GM12878 (cell line): ENCODE data around the gene RCE1. TPM values are rescaled to one million over a fixed set of nuclear protein-coding genes. Genes with fewer than 3 reads are reported as not detected.

ENCODE experiments used
- ATAC-seq: fragments of 200-7000 bp; cut with Tn5 transposase; 3 replicates; pipeline ENCODE4 v1.9.1; 2020; ENCODE audit warnings: mild to moderate bottlenecking, moderate library complexity
- BruUV-seq: library from RNA; stranded (reverse); fragments of 400-500 nt; replicated peaks from 2 replicates; lab custom pipeline; 2021; lab: Mats Ljungman, UMichigan
- CTCF ChIA-PET: fragments of 300-600 bp; sonication (Branson Sonifier 250); formaldehyde crosslinking; extraction: SDS; loops from one replicate; lab custom pipeline; 2021; ENCODE audit warnings: inconsistent platforms; lab: Yijun Ruan, JAX
- POLR2A ChIA-PET: fragments of 350-600 bp; formaldehyde crosslinking; extraction: SDS; loops from one replicate; lab custom pipeline; 2021; ENCODE audit warnings: inconsistent platforms; lab: Charles Lee
- RAD21 ChIA-PET: fragments of 300-600 bp; sonication (Branson Sonifier 250); formaldehyde crosslinking; loops from one replicate; lab custom pipeline; 2023; ENCODE audit warnings: antibody characterized with exemption; ENCODE audit not compliant: unreplicated experiment; lab: Charles Lee
- SMC1A ChIA-PET: fragments of 300-600 bp; sonication (Branson Sonifier 250); formaldehyde crosslinking; loops from one replicate; lab custom pipeline; 2023; ENCODE audit not compliant: unreplicated experiment, uncharacterized antibody; lab: Charles Lee
- DNase-seq: peaks from one replicate; pipeline ENCODE4 v3.0.0-alpha.2; 2011; ENCODE audit warnings: low read depth, low spot score
- FAIRE-seq: peaks from 3 replicates; lab custom pipeline; 2011; peaks lifted over from hg19 to GRCh38; lab: Jason Lieb, UNC
- H2AFZ ChIP-seq: 2 replicates; pipeline ENCODE4 v1.6.0; 2011; ENCODE audit warnings: low read depth, low read length, control low read depth; ENCODE audit not compliant: control insufficient read depth
- H3K27ac ChIP-seq: 2 replicates; pipeline ENCODE4 v1.5.1; 2011; ENCODE audit warnings: control low read depth; ENCODE audit not compliant: control insufficient read depth, insufficient read depth
- H3K27me3 ChIP-seq, 2 experiments: replicated peaks in 1 of 2; 2 replicates each; pipeline versions ENCODE4 v1.6.0 to v1.6.1; 2011; ENCODE audit warnings: low read length in 1 of 2; ENCODE audit not compliant: control insufficient read depth in 2 of 2, insufficient read depth in 2 of 2
- H3K36me3 ChIP-seq, 2 experiments: 2 replicates each; pipeline ENCODE4 v1.5.1; 2011; ENCODE audit warnings: low read length in 1 of 2; ENCODE audit not compliant: control insufficient read depth in 2 of 2, insufficient read depth in 2 of 2
- H3K4me1 ChIP-seq: 2 replicates; pipeline ENCODE4 v1.6.1; 2011; ENCODE audit warnings: mild to moderate bottlenecking, low read length, moderate library complexity, mixed read lengths; ENCODE audit not compliant: control insufficient read depth, insufficient read depth
- H3K4me2 ChIP-seq: 2 replicates; pipeline ENCODE4 v1.6.0; 2011; ENCODE audit warnings: control low read depth; ENCODE audit not compliant: control insufficient read depth, insufficient read depth
- H3K4me3 ChIP-seq: fragments of 200-600 bp; sonication (generic); 2 replicates; pipeline ENCODE4 v1.5.1; 2016
- H3K79me2 ChIP-seq: 2 replicates; pipeline ENCODE4 v1.6.0; 2011; ENCODE audit warnings: low read length; ENCODE audit not compliant: control insufficient read depth, insufficient read depth
- H3K9ac ChIP-seq: 2 replicates; pipeline ENCODE4 v1.8.0; 2011; ENCODE audit warnings: low read length, control low read depth, mixed read lengths; ENCODE audit not compliant: control insufficient read depth, insufficient read depth
- H3K9me3 ChIP-seq: replicated peaks from 3 replicates; pipeline ENCODE4 v1.5.1; 2011; ENCODE audit warnings: mild to moderate bottlenecking, low read length; ENCODE audit not compliant: control insufficient read depth, insufficient read depth
- H4K20me1 ChIP-seq: 2 replicates; pipeline ENCODE4 v1.6.0; 2011; ENCODE audit not compliant: control insufficient read depth, insufficient read depth
- ATF2 ChIP-seq: IDR thresholded peaks from 2 replicates; pipeline ENCODE4 v1.6.1; 2012; ENCODE audit warnings: low read length, inconsistent platforms
- BHLHE40 ChIP-seq, 2 experiments: fragments of 450-650 bp in 1 of 2; IDR thresholded peaks; 2 replicates each; pipeline ENCODE4 v1.6.1; 2011 to 2017; ENCODE audit warnings: low read depth in 2 of 2, borderline replicate concordance in 1 of 2, improper control_type of control experiment in 1 of 2, low read length in 1 of 2, mild to moderate bottlenecking in 1 of 2
- MEF2A ChIP-seq: IDR thresholded peaks from 2 replicates; pipeline ENCODE4 v1.6.1; 2011; ENCODE audit warnings: low read depth, mild to moderate bottlenecking, low read length, moderate library complexity; ENCODE audit not compliant: insufficient read depth
- POLR2A ChIP-seq: IDR thresholded peaks from 2 replicates; pipeline ENCODE4 v1.6.1; 2011; ENCODE audit warnings: low read depth, mild to moderate bottlenecking, low read length
- SREBF1 ChIP-seq: IDR thresholded peaks from 2 replicates; pipeline ENCODE4 v1.6.1; 2012; ENCODE audit warnings: mild to moderate bottlenecking, low read length
- WGBS: methylation state at CpG from one replicate; pipeline ENCODE4 v1.1.6; 2016; ENCODE audit warnings: low lambda C conversion rate; ENCODE audit not compliant: insufficient replicate concordance, insufficient coverage; ENCODE audit errors: missing lambda C conversion rate; 5-methylcytosine and 5-hydroxymethylcytosine counted together
- in situ Hi-C: fragments of 300-500 bp; cut with MboI; formaldehyde crosslinking; loops from 9 replicates; pipeline ENCODE4 v1.14.3; 2018; ENCODE audit warnings: mixed read lengths
- intact Hi-C: fragments of 100-400 bp; cut with micrococcal nuclease; formaldehyde crosslinking; loops from one replicate; pipeline ENCODE4 v1.14.2; 2022; ENCODE audit not compliant: unreplicated experiment
- polyA plus RNA-seq, 11 experiments: library from polyadenylated mRNA; depleted of rRNA in 4 of 11; unstranded in 6 of 11; stranded (reverse) in 5 of 11; fragments of >200 nt; fragmentation: Nextera tagmentation in 4 of 11; fragmentation: Illumina TruSeq in 1 of 11; extraction: Ambion mirVana in 4 of 11; extraction: Trizol in 1 of 11; gene quantifications; 1 replicate in 1 of 11; 2 replicates in 10 of 11; pipeline versions ENCODE4 v1.2.1 to v1.2.3, GENCODE V29; 2011 to 2016; ENCODE audit warnings: inconsistent platforms in 2 of 11, missing spikeins in 2 of 11, low read depth in 1 of 11
- total RNA-seq, 4 experiments: library from RNA; depleted of rRNA in 3 of 4; stranded (reverse); fragments of >200 nt in 3 of 4; fragmentation: Illumina TruSeq in 1 of 4; extraction: Trizol in 1 of 4; gene quantifications; 2 replicates each; pipeline versions ENCODE4 v1.2.1 to v1.2.3, GENCODE V29; 2013 to 2021

RCE1 gene
- total and polyA plus RNA-seq, 10 of the 15 experiments (the other 5 are each of a cell fraction or from before 2014, with no cell fraction given) = 0.79 to 32.9 (median 16.4) TPM

- ChIA-PET RAD21 (interaction anchor here (1.2 kb wide), 1 partner anchor 10 kb away, joined by 3 read pairs; no protein-coding TSS in a partner anchor), CTCF (interaction anchor here (1.0 kb wide), 1 partner anchor 9 kb away, joined by 3 read pairs; no protein-coding TSS in a partner anchor)
- no peak overlapping the region for H3K4me2 ChIP-seq
- no peaks in the 10 kb centered on the region for H4K20me1 ChIP-seq
- WGBS = 94% methylated on average over 9 of the region's 9 CpGs
- intact Hi-C loops = no loop called here
- ATAC-seq (no peak), DNase-seq (no peak)
- no peak overlapping the region for H2AFZ ChIP-seq
- TF ChIP-seq ATF2 = no peak
- TF ChIP-seq BHLHE40 (IDR thresholded peaks at IDR 0.05; ENCODE audit: borderline replicate concordance in 1 of 2, low read depth in 2 of 2, low read length in 1 of 2) = no peak
- no peak for TF ChIP-seq MEF2A
- TF ChIP-seq, all 136 proteins: peak for 0
- ChIA-PET SMC1A (no interaction called here), POLR2A (interaction anchor here (0.8 to 5.5 kb wide), 2 partner anchors 10 to 190 kb away, joined by 3 to 49 read pairs; no protein-coding TSS in a partner anchor)
- Histone ChIP-seq H3K27me3 (no peaks in the 10 kb centered on the region), H3K9ac (no peak overlapping the region), H3K27ac (no peak overlapping the region), H3K36me3 (peaks cover 2 to 4% of the 10 kb centered on the region in 2 experiments; a peak in 2 of 4 replicates), H3K4me1 (peaks cover 16% of the 10 kb centered on the region), H3K4me3 (no peak overlapping the region), H3K9me3 (no peaks in the 10 kb centered on the region), H3K79me2 (peaks cover 35% of the 10 kb centered on the region)
- no peak for FAIRE-seq
- no TSS peak for BruUV-seq
- in situ Hi-C loops = no loop called here
Observed at GRCh38 chr11:66845876-66846212, 2.6 kb downstream of the RCE1 start.

DNA sequence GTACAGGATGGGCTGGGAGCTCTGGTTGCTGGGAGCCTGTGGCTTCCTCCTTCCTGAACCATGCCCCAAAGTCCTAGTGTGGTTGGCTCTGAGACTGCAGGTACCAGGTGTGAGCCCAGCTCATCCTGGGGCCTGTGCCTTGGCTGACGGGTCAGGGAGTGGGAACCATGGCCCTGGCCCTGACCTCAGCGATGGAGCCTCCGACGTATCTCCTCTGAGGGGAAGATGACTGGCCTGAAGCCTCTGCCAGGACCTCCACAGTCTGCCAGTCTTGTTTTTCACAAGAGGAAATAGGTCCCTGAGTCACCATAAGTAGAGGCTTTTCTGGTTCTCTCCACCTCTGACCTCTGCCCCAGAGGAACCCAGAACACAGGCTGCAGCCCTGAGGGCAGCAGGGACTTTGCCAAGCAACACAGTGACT lies 3.4 kb downstream of the RCE1 start:
- FAIRE-seq = no peak
- BruUV-seq = no TSS peak

More for the DNA sequence above, 3.4 kb downstream of the RCE1 start:
- Histone ChIP-seq H3K36me3 (peaks cover 2 to 4% of the 10 kb centered on the region in 2 experiments; a peak in 2 of 4 replicates), H3K79me2 (peaks cover 30% of the 10 kb centered on the region), H3K4me3 (no peak overlapping the region), H4K20me1 (no peaks in the 10 kb centered on the region), H3K4me2 (no peak overlapping the region), H3K4me1 (peaks cover 11% of the 10 kb centered on the region), H3K9ac (no peak overlapping the region), H3K9me3 (no peaks in the 10 kb centered on the region), H3K27me3 (no peaks in the 10 kb centered on the region), H2AFZ (no peak overlapping the region)
- POLR2A ChIA-PET = interaction anchor here (5.5 kb wide), 1 partner anchor 9 kb away, joined by 49 read pairs; no protein-coding TSS in a partner anchor
- CTCF ChIA-PET = no interaction called here
- SMC1A ChIA-PET = no interaction called here
- in situ Hi-C loops = no loop called here
- intact Hi-C loops = no loop called here
- DNase-seq = no peak
- ATAC-seq = no peak
- no peak for TF ChIP-seq SREBF1
- 0 out of 2 replicates have a peak, but pooled peaks have one; percentile 31 for TF ChIP-seq POLR2A
- TF ChIP-seq, all 136 proteins: peak for 1
- RAD21 ChIA-PET = no interaction called here
- H3K27ac ChIP-seq = no peak overlapping the region
- WGBS = 97% methylated on average over 4 of the region's 4 CpGs
